Measurements from ENCODE around the gene RPL35A.

DNA sequence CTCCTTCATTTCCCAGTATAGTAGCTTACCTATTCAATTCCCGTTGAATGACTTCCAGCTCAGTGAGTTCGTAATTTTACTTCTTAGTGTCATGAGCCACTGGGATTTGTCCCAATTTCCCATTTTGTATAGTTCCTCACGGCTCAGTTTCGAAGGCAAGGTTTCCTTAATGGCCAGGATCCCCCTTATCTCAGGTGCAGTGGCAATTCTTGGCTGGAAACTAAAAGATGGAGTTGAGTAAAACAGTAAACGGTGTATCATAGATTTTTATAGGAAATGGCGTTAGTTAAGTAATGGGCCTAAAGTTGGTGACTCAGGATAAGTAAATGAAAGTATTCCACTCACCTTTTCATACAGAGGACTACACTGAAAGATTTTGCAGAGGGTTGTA lies 9.5 kb downstream of the RPL35A start:
- TF ChIP-seq, protein P1, sequence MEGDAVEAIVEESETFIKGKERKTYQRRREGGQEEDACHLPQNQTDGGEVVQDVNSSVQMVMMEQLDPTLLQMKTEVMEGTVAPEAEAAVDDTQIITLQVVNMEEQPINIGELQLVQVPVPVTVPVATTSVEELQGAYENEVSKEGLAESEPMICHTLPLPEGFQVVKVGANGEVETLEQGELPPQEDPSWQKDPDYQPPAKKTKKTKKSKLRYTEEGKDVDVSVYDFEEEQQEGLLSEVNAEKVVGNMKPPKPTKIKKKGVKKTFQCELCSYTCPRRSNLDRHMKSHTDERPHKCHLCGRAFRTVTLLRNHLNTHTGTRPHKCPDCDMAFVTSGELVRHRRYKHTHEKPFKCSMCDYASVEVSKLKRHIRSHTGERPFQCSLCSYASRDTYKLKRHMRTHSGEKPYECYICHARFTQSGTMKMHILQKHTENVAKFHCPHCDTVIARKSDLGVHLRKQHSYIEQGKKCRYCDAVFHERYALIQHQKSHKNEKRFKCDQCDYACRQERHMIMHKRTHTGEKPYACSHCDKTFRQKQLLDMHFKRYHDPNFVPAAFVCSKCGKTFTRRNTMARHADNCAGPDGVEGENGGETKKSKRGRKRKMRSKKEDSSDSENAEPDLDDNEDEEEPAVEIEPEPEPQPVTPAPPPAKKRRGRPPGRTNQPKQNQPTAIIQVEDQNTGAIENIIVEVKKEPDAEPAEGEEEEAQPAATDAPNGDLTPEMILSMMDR (IDR thresholded peaks at IDR 0.05; ENCODE audit: low read depth, low read length): no peak
- no peak for TF ChIP-seq POLR2A (IDR thresholded peaks at IDR 0.05; ENCODE audit: extremely low read depth, insufficient read length)
- TF ChIP-seq, protein P2, sequence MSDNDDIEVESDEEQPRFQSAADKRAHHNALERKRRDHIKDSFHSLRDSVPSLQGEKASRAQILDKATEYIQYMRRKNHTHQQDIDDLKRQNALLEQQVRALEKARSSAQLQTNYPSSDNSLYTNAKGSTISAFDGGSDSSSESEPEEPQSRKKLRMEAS (IDR thresholded peaks at IDR 0.05; ENCODE audit: low read depth, low read length): no peak
